Endodermal cell (in vitro differentiated cells): ENCODE results near the gene AFF3. TPM values are rescaled to one million over a fixed set of nuclear protein-coding genes. Genes with fewer than 3 reads are reported as not detected.

Source experiments
- DNase-seq: peaks from one replicate; pipeline ENCODE4 v3.0.0-alpha.2; 2017
- H3K27ac ChIP-seq: 2 replicates; pipeline ENCODE4 v1.5.1; 2013; ENCODE audit warnings: mild to moderate bottlenecking, low read depth, low read length, moderate library complexity
- H3K27me3 ChIP-seq: 2 replicates; pipeline ENCODE4 v1.6.1; 2013; ENCODE audit warnings: mild to moderate bottlenecking, low read length, moderate library complexity; ENCODE audit not compliant: insufficient read depth, control insufficient read depth, poor library complexity, severe bottlenecking
- H3K36me3 ChIP-seq: 2 replicates; pipeline ENCODE4 v1.7.0; 2013; ENCODE audit warnings: mild to moderate bottlenecking, low read length, moderate library complexity; ENCODE audit not compliant: control insufficient read depth, insufficient read depth
- H3K4me1 ChIP-seq: one replicate; pipeline ENCODE4 v1.7.0; 2013; ENCODE audit warnings: low read length; ENCODE audit not compliant: control insufficient read depth, insufficient read depth
- H3K4me3 ChIP-seq: 2 replicates; pipeline ENCODE4 v1.5.1; 2013; ENCODE audit warnings: mild to moderate bottlenecking, low read length, moderate library complexity
- H3K9ac ChIP-seq: 2 replicates; pipeline ENCODE4 v1.6.1; 2013; ENCODE audit warnings: mild to moderate bottlenecking, low read length, moderate library complexity; ENCODE audit not compliant: poor library complexity, severe bottlenecking; ENCODE audit errors: extremely low read depth
- H3K9me3 ChIP-seq: 2 replicates; pipeline ENCODE4 v1.6.1; 2013; ENCODE audit warnings: mild to moderate bottlenecking, low read length, moderate library complexity; ENCODE audit not compliant: control insufficient read depth
- H3K27ac Mint-ChIP-seq: 2 replicates; pipeline ENCODE4 v1.8.0; 2020; ENCODE audit warnings: mixed read lengths
- H3K27me3 Mint-ChIP-seq: 2 replicates; pipeline ENCODE4 v1.8.0; 2021; ENCODE audit warnings: mild to moderate bottlenecking, mixed read lengths; ENCODE audit not compliant: insufficient read depth
- H3K36me3 Mint-ChIP-seq: 2 replicates; pipeline ENCODE4 v1.8.0; 2020; ENCODE audit warnings: low read depth, mixed read lengths
- H3K4me1 Mint-ChIP-seq: 2 replicates; pipeline ENCODE4 v1.8.0; 2020; ENCODE audit warnings: mixed read lengths
- H3K4me3 Mint-ChIP-seq: 2 replicates; pipeline ENCODE4 v1.8.0; 2020; ENCODE audit warnings: mild to moderate bottlenecking, moderate library complexity, mixed read lengths
- H3K9me3 Mint-ChIP-seq: 2 replicates; pipeline ENCODE4 v1.8.0; 2020; ENCODE audit warnings: mild to moderate bottlenecking, mixed read lengths
- CTCF ChIP-seq: fragments of 200-600 bp; sonication (generic); conservative IDR thresholded peaks from 2 replicates; pipeline ENCODE4 v1.5.0; 2021; ENCODE audit warnings: antibody characterized with exemption, mild to moderate bottlenecking
- WGBS, 2 experiments: methylation state at CpG; one replicate each; pipeline versions ENCODE4 v1.1.5 to v1.1.7; 2013; ENCODE audit warnings: missing lambda C conversion rate in 2 of 2, mixed read lengths in 1 of 2; ENCODE audit not compliant: insufficient coverage in 1 of 2, insufficient read length in 1 of 2; 5-methylcytosine and 5-hydroxymethylcytosine counted together
- total RNA-seq, 2 donors: library from RNA; stranded (reverse); fragmentation: NEBNext Ultra II Directional in 1 of 2; extraction: Animal tissue kit (Norgen Biotek cat#: 25700) in 1 of 2; gene quantifications; 2 replicates in 1 of 2; 3 replicates in 1 of 2; pipeline ENCODE4 v1.2.1, GENCODE V29; 2021

AFF3 gene
- total RNA-seq, 2 donors from 2014 or later, result 0.62 to 0.73 TPM

GRCh38 chr2:100036793-100037192 is 105.6 kb downstream of the AFF3 start:
- no peak for DNase-seq
- no peaks in the 10 kb centered on the region for H3K4me1 Mint-ChIP-seq
- WGBS, 2 experiments, result 92 to 97% methylated on average over 2 to 4 of the region's 4 CpGs
- Histone ChIP-seq H3K27me3 (no peaks in the 10 kb centered on the region), H3K9me3 (no peaks in the 10 kb centered on the region), H3K9ac (no peak overlapping the region), H3K36me3 (no peaks in the 10 kb centered on the region), H3K4me3 (no peak overlapping the region), H3K27ac (no peak overlapping the region), H3K4me1 (no peaks in the 10 kb centered on the region)
- no peaks in the 10 kb centered on the region for H3K9me3 Mint-ChIP-seq
- H3K27ac Mint-ChIP-seq, result no peak overlapping the region
- peaks cover 16% of the 10 kb centered on the region for H3K27me3 Mint-ChIP-seq
- no peak overlapping the region for H3K4me3 Mint-ChIP-seq
- no peaks in the 10 kb centered on the region for H3K36me3 Mint-ChIP-seq
- no peak for TF ChIP-seq CTCF

- no peaks in the 10 kb centered on the region for H3K4me1 ChIP-seq
- H3K9ac ChIP-seq, result no peak overlapping the region
- Mint-ChIP-seq H3K27me3 (peaks cover 20% of the 10 kb centered on the region), H3K36me3 (no peaks in the 10 kb centered on the region), H3K27ac (no peak overlapping the region), H3K4me3 (no peak overlapping the region), H3K9me3 (no peaks in the 10 kb centered on the region), H3K4me1 (no peaks in the 10 kb centered on the region)
- DNase-seq, result no peak
- no peak for TF ChIP-seq CTCF
- no peak overlapping the region for H3K27ac ChIP-seq
- no peaks in the 10 kb centered on the region for H3K27me3 ChIP-seq
- no peaks in the 10 kb centered on the region for H3K9me3 ChIP-seq
- H3K4me3 ChIP-seq, result no peak overlapping the region
- WGBS, 2 experiments, result 98% methylated on average over 2 of the region's 2 CpGs; no CpG with 5 or more reads in 1 of the 2 experiments
- no peaks in the 10 kb centered on the region for H3K36me3 ChIP-seq
These were observed 106.4 kb downstream of the AFF3 start for GRCh38 chr2:100036026-100036425.

GRCh38 chr2:100034431-100034830 is 108.0 kb downstream of the AFF3 start:
- no peak overlapping the region for H3K4me3 ChIP-seq
- DNase-seq, result no peak
- peaks cover 15% of the 10 kb centered on the region for H3K27me3 Mint-ChIP-seq
- H3K9me3 Mint-ChIP-seq, result no peaks in the 10 kb centered on the region
- no peaks in the 10 kb centered on the region for H3K36me3 ChIP-seq
- H3K27ac Mint-ChIP-seq, result no peak overlapping the region
- H3K4me3 Mint-ChIP-seq, result no peak overlapping the region
- H3K4me1 ChIP-seq, result no peaks in the 10 kb centered on the region
- H3K4me1 Mint-ChIP-seq, result no peaks in the 10 kb centered on the region
- no peaks in the 10 kb centered on the region for H3K9me3 ChIP-seq
- no peak overlapping the region for H3K27ac ChIP-seq
- no peaks in the 10 kb centered on the region for H3K27me3 ChIP-seq
- no peak for TF ChIP-seq CTCF
- WGBS, 2 experiments, result 100% methylated on average over 1 of the region's 1 CpG; no CpG with 5 or more reads in 1 of the 2 experiments
- H3K9ac ChIP-seq, result no peak overlapping the region
- no peaks in the 10 kb centered on the region for H3K36me3 Mint-ChIP-seq
